DOHH2 (cell line): Measurements from ENCODE around the gene POFUT2.

Experiments used
- H3F3A ChIP-seq: fragments of 200-600 bp; sonication (generic), shearing (Covaris generic); 2 replicates; pipeline ENCODE4 v1.6.0; 2016; ENCODE audit warnings: antibody characterized with exemption, mild to moderate bottlenecking; ENCODE audit not compliant: control insufficient read depth, insufficient read depth
- H3K27ac ChIP-seq: fragments of 200-600 bp; sonication (generic); 2 replicates; pipeline ENCODE4 v1.5.1; 2014; ENCODE audit warnings: low read depth, mild to moderate bottlenecking, low read length, moderate library complexity
- H3K27me3 ChIP-seq: fragments of 200-600 bp; sonication (generic); 2 replicates; pipeline ENCODE4 v1.6.1; 2014; ENCODE audit warnings: mild to moderate bottlenecking, low read length, mixed read lengths; ENCODE audit not compliant: control insufficient read depth
- H3K36me3 ChIP-seq: fragments of 200-600 bp; sonication (generic); 2 replicates; pipeline ENCODE4 v1.6.1; 2014; ENCODE audit warnings: mild to moderate bottlenecking, low read length, moderate library complexity, mixed read lengths; ENCODE audit not compliant: control insufficient read depth
- H3K4me1 ChIP-seq: fragments of 200-600 bp; sonication (generic); 2 replicates; pipeline ENCODE4 v1.6.1; 2014; ENCODE audit warnings: mild to moderate bottlenecking, low read length, mixed read lengths; ENCODE audit not compliant: control insufficient read depth
- H3K4me2 ChIP-seq: fragments of 200-600 bp; sonication (generic); 2 replicates; pipeline ENCODE4 v1.6.0; 2014; ENCODE audit warnings: mild to moderate bottlenecking, low read length, moderate library complexity
- H3K4me3 ChIP-seq: fragments of 200-600 bp; sonication (generic); 2 replicates; pipeline ENCODE4 v1.5.1; 2014; ENCODE audit warnings: mild to moderate bottlenecking, low read length, mixed read lengths
- H3K79me2 ChIP-seq: fragments of 200-600 bp; sonication (generic); 2 replicates; pipeline ENCODE4 v1.6.1; 2014; ENCODE audit warnings: mild to moderate bottlenecking, low read length, mixed read lengths; ENCODE audit not compliant: control insufficient read depth
- H3K9me2 ChIP-seq: fragments of 200-600 bp; sonication (generic); replicated peaks from 2 replicates; pipeline ENCODE4 v1.6.1; 2014; ENCODE audit warnings: mild to moderate bottlenecking, low read length, mixed read lengths; ENCODE audit not compliant: control insufficient read depth
- H3K9me3 ChIP-seq: fragments of 200-600 bp; sonication (generic); 2 replicates; pipeline ENCODE4 v1.6.1; 2014; ENCODE audit warnings: antibody characterized with exemption, low read length, mixed read lengths; ENCODE audit not compliant: control insufficient read depth, insufficient read depth
- H4K20me1 ChIP-seq: fragments of 200-600 bp; sonication (generic); 2 replicates; pipeline ENCODE4 v1.6.0; 2014; ENCODE audit warnings: low read depth, mild to moderate bottlenecking, antibody characterized with exemption, low read length, moderate library complexity; ENCODE audit not compliant: control insufficient read depth, insufficient read depth
- CTCF ChIP-seq: fragments of 200-600 bp; sonication (generic); IDR thresholded peaks from one replicate; pipeline ENCODE4 v1.5.1; 2014; ENCODE audit warnings: antibody characterized with exemption, mild to moderate bottlenecking, low read depth, low read length; ENCODE audit not compliant: poor library complexity, severe bottlenecking
- EZH2phosphoT487 ChIP-seq: fragments of 200-600 bp; sonication (generic); IDR thresholded peaks from 2 replicates; pipeline ENCODE4 v1.6.1; 2017; ENCODE audit warnings: borderline replicate concordance, mild to moderate bottlenecking, antibody characterized with exemption, low read length, moderate library complexity, mixed read lengths

The POFUT2 gene

GRCh38 chr21:45322960-45323461, 35.3 kb upstream of the POFUT2 start:
- H3K9me3 ChIP-seq, result no peaks in the 10 kb centered on the region

GRCh38 chr21:45322231-45322959, 34.7 kb upstream of the POFUT2 start:
- H3F3A ChIP-seq, result no peaks in the 10 kb centered on the region
- H3K4me1 ChIP-seq, result no peaks in the 10 kb centered on the region
- H3K4me2 ChIP-seq, result no peak overlapping the region
- no peak overlapping the region for H3K4me3 ChIP-seq
- no peak overlapping the region for H3K27ac ChIP-seq
- no peak for TF ChIP-seq CTCF
- no peak for TF ChIP-seq EZH2phosphoT487
- H3K9me2 ChIP-seq, result no peaks in the 10 kb centered on the region
- no peaks in the 10 kb centered on the region for H3K9me3 ChIP-seq
- H4K20me1 ChIP-seq, result no peaks in the 10 kb centered on the region
- H3K27me3 ChIP-seq, result no peaks in the 10 kb centered on the region
- no peaks in the 10 kb centered on the region for H3K79me2 ChIP-seq
- no peaks in the 10 kb centered on the region for H3K36me3 ChIP-seq

More at GRCh38 chr21:45322960-45323461, 35.3 kb upstream of the POFUT2 start:
- H3K4me3 ChIP-seq, result no peak overlapping the region
- H4K20me1 ChIP-seq, result no peaks in the 10 kb centered on the region
- H3K36me3 ChIP-seq, result no peaks in the 10 kb centered on the region
- no peaks in the 10 kb centered on the region for H3K9me2 ChIP-seq
- no peaks in the 10 kb centered on the region for H3F3A ChIP-seq
- H3K4me2 ChIP-seq, result no peak overlapping the region
- no peaks in the 10 kb centered on the region for H3K4me1 ChIP-seq
- no peaks in the 10 kb centered on the region for H3K79me2 ChIP-seq
- H3K27me3 ChIP-seq, result no peaks in the 10 kb centered on the region
- H3K27ac ChIP-seq, result no peak overlapping the region
- no peak for TF ChIP-seq EZH2phosphoT487
- no peak for TF ChIP-seq CTCF

- Histone ChIP-seq H3K27me3 (no peaks in the 10 kb centered on the region), H3K79me2 (no peaks in the 10 kb centered on the region), H4K20me1 (no peaks in the 10 kb centered on the region), H3K36me3 (no peaks in the 10 kb centered on the region), H3K4me3 (no peak overlapping the region), H3K4me1 (no peaks in the 10 kb centered on the region), H3K27ac (no peak overlapping the region), H3K9me3 (no peaks in the 10 kb centered on the region), H3K4me2 (no peak overlapping the region), H3K9me2 (no peaks in the 10 kb centered on the region), H3F3A (no peaks in the 10 kb centered on the region)
- TF ChIP-seq EZH2phosphoT487 (no peak), CTCF (no peak)
Observed at GRCh38 chr21:45320261-45321025, 32.7 kb upstream of the POFUT2 start.
